ENCODE results near the gene SYT8. TPM values are rescaled to one million over a fixed set of nuclear protein-coding genes. Genes with fewer than 3 reads are reported as not detected.

SYT8 gene
- total RNA-seq, 1 donor from 2014 or later: 1.2 TPM

GRCh38 chr11:1847926-1848639, 13.3 kb downstream of the SYT8 start:
- H3K36me3 ChIP-seq: no peaks in the 10 kb centered on the region
- no peak for DNase-seq (ENCODE audit: extremely low spot score in 2 of 2)
- TF ChIP-seq POLR2AphosphoS5 (IDR thresholded peaks at IDR 0.05; ENCODE audit: insufficient read depth in 1 of 2, low read depth in 1 of 2): no peak
- TF ChIP-seq, protein P1, sequence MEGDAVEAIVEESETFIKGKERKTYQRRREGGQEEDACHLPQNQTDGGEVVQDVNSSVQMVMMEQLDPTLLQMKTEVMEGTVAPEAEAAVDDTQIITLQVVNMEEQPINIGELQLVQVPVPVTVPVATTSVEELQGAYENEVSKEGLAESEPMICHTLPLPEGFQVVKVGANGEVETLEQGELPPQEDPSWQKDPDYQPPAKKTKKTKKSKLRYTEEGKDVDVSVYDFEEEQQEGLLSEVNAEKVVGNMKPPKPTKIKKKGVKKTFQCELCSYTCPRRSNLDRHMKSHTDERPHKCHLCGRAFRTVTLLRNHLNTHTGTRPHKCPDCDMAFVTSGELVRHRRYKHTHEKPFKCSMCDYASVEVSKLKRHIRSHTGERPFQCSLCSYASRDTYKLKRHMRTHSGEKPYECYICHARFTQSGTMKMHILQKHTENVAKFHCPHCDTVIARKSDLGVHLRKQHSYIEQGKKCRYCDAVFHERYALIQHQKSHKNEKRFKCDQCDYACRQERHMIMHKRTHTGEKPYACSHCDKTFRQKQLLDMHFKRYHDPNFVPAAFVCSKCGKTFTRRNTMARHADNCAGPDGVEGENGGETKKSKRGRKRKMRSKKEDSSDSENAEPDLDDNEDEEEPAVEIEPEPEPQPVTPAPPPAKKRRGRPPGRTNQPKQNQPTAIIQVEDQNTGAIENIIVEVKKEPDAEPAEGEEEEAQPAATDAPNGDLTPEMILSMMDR (IDR thresholded peaks at IDR 0.05): no peak
- no peak for TF ChIP-seq POLR2A (IDR thresholded peaks at IDR 0.05)
- H3K4me3 ChIP-seq: no peak overlapping the region
- intact Hi-C loops (cut with DNase I): no loop called here
- no peak overlapping the region for H3K27ac ChIP-seq
- no peaks in the 10 kb centered on the region for H3K9me3 ChIP-seq
- H3K27me3 ChIP-seq: no peaks in the 10 kb centered on the region
- H3K4me1 ChIP-seq: peaks cover 9% of the 10 kb centered on the region

DNA sequence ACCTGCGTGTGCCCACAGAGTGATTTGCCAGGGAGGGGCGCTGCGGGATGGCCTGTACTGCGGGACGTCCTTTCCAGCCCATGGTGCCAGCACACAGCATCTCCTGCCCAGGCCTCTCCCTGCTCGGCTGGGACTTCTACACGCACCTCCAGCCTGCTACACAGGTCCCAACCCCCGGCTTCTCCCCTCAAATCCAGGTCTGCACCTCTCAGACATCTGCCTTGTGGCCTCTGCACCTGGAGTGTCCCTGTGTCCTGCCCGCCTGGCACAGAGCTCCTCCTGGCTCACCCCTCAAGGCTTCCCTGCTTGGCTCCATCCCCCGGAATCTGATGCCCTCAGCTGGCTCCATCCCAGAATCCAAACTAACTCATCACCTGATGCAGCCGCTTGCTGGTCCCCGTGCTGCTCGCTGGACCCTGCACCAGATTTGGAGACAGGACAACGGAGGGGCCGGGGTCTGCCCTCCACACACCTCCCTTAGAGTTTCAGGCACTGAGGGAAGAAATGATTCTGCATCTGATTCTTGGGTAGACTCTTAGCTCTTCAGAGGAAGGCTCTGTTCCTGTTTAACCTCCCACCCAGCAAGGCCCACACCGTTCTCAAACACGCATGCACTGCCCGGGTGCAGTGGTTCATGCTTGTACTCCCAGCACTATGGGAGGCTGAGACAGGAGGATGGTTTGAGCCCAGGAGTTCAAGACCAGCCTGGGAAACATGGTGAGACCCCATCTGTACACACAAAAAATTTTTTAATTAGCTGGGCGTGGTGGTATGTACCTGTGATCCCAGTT, 14.0 kb downstream of the SYT8 start:
- Histone ChIP-seq H3K4me3 (no peak overlapping the region), H3K27me3 (no peaks in the 10 kb centered on the region), H3K36me3 (no peaks in the 10 kb centered on the region), H3K27ac (no peak overlapping the region), H3K4me1 (peaks cover 8% of the 10 kb centered on the region), H3K9me3 (no peaks in the 10 kb centered on the region)
- intact Hi-C loops (cut with DNase I): no loop called here
- no peak for DNase-seq (ENCODE audit: extremely low spot score in 2 of 2)
- TF ChIP-seq, protein P1 (IDR thresholded peaks at IDR 0.05): no peak
- no peak for TF ChIP-seq POLR2A (IDR thresholded peaks at IDR 0.05)

DNA sequence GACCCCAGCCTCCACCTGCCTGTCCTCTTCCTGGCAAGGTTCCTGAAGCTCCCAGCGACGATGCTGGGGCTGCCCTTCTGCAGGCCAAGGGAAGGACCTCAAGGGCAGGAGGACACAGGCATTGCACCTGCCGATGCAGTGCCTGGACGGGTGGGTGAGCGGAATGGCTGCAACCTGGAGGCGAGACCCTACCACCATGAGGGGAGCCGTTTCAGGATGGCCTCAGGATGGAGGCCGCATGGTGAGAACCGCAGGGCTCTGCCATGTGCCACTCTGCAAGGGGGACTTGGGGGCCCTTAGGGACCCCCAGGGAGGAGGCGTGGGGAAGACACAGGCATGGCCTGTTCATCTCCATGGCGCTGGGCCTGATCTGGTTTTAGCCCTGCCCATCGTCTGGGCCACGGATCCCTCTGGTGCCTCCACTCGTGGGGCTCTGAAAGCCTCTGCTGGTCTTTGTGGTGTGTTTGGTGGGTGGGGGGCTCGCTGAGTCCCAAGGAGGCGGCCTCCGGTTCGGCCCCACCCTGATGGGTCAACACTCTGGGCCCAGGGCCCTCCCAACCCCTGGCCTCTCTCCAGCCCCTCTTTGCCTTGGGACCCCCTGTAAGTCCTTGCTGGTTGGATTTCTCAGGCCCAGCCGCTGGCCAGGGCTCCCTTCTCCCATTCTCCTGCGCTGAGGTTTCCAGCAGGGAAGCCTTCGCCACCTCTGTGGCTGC, 16.8 kb downstream of the SYT8 start:
- no peak overlapping the region for H3K27ac ChIP-seq
- TF ChIP-seq POLR2A (IDR thresholded peaks at IDR 0.05) (no peak), POLR2AphosphoS5 (IDR thresholded peaks at IDR 0.05; ENCODE audit: insufficient read depth in 1 of 2, low read depth in 1 of 2) (no peak)
- TF ChIP-seq, protein P1 (IDR thresholded peaks at IDR 0.05): no peak
- no peaks in the 10 kb centered on the region for H3K27me3 ChIP-seq
- no peak overlapping the region for H3K4me3 ChIP-seq
- no peaks in the 10 kb centered on the region for H3K4me1 ChIP-seq
- no peaks in the 10 kb centered on the region for H3K36me3 ChIP-seq
- no peak for DNase-seq (ENCODE audit: extremely low spot score in 2 of 2)
- intact Hi-C loops (cut with DNase I): loop anchor here (10.0 kb wide), 1 partner anchor 1023 kb away; no protein-coding TSS in a partner anchor
- H3K9me3 ChIP-seq: no peaks in the 10 kb centered on the region

DNA sequence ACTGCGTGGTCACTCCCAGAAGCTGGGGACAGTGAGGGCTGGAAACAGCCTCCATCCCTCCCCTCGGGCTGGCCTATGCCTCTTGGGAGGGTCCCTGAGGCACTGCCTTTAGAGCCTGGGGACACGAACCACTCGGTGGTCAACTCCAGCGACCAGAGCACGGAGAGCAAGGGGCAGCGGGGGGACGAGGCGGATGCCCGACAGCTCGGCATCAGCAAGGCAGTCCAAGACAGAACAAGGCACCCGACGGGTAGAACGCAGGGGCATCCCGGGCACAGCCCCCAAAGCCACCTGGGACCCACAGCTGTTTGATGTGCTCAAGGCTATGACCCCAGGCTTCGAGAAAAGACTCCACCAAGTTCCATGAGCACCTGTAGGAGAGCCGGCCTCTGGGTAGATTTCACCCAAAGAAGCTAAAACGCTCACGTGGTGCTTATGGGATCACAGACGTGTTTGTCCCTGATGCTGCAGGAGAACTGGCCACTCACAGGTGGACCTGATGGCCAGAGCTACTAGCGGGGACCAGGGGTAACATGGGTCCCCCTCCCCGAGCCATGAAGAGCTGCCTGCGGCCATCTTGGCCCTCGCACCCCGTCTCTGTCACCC, 17.6 kb downstream of the SYT8 start:
- TF ChIP-seq POLR2AphosphoS5 (IDR thresholded peaks at IDR 0.05; ENCODE audit: insufficient read depth in 1 of 2, low read depth in 1 of 2) (no peak), POLR2A (IDR thresholded peaks at IDR 0.05) (no peak)
- TF ChIP-seq, protein P1 (IDR thresholded peaks at IDR 0.05): no peak
- H3K36me3 ChIP-seq: no peaks in the 10 kb centered on the region
- no peaks in the 10 kb centered on the region for H3K9me3 ChIP-seq
- no peaks in the 10 kb centered on the region for H3K27me3 ChIP-seq
- no peak overlapping the region for H3K27ac ChIP-seq
- intact Hi-C loops (cut with DNase I): loop anchor here (10.0 kb wide), 1 partner anchor 1022 kb away; no protein-coding TSS in a partner anchor
- H3K4me3 ChIP-seq: no peak overlapping the region
- DNase-seq (ENCODE audit: extremely low spot score in 2 of 2): no peak
- no peaks in the 10 kb centered on the region for H3K4me1 ChIP-seq

All from vagina (tissue), 2 donors.